ENCODE results near the gene NXT1. TPM values are rescaled to one million over a fixed set of nuclear protein-coding genes. Genes with fewer than 3 reads are reported as not detected.

The NXT1 gene
- total RNA-seq, 2 experiments from 2014 or later: 33.7 to 76.5 TPM

DNA sequence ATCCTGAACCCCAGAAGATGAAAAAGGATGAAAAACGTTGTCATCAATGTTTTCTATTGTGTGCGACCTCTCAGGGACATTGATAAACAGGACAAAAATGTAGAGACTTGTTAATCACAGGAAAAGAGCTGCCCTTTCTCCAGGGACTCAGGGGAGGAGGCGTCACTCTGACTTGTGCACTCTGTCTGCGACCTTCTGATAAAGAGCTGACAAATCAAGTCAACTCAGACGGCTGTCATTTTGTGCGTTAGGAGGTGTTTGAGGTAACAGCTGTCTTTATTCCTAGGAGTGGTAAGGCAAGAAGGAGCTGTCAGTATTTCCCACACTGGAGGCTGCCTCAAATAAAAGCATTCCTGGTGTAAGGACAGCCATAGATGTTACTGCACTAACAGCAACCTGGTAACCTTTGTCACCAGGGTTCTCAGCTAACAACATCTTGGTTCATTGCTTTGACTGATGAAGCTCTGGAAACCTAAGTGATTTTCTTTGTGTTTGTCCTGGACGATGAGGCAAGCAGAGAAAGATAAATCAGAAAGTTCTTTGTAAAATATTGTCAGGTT, 38.6 kb upstream of the NXT1 start:
- no peaks in the 10 kb centered on the region for H3K79me2 ChIP-seq (ENCODE audit: insufficient read depth, low read depth, low read length)
- POLR2A ChIA-PET: interaction anchor here (0.6 kb wide), 1 partner anchor 959 kb away, joined by 4 read pairs; no protein-coding TSS in a partner anchor
- CTCF ChIA-PET (ENCODE audit: unreplicated experiment): no interaction called here
- no peak for TF ChIP-seq EZH2phosphoT487 (IDR thresholded peaks at IDR 0.05; ENCODE audit: borderline replicate concordance, low read depth, low read length)
- TF ChIP-seq, protein P1, sequence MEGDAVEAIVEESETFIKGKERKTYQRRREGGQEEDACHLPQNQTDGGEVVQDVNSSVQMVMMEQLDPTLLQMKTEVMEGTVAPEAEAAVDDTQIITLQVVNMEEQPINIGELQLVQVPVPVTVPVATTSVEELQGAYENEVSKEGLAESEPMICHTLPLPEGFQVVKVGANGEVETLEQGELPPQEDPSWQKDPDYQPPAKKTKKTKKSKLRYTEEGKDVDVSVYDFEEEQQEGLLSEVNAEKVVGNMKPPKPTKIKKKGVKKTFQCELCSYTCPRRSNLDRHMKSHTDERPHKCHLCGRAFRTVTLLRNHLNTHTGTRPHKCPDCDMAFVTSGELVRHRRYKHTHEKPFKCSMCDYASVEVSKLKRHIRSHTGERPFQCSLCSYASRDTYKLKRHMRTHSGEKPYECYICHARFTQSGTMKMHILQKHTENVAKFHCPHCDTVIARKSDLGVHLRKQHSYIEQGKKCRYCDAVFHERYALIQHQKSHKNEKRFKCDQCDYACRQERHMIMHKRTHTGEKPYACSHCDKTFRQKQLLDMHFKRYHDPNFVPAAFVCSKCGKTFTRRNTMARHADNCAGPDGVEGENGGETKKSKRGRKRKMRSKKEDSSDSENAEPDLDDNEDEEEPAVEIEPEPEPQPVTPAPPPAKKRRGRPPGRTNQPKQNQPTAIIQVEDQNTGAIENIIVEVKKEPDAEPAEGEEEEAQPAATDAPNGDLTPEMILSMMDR (conservative IDR thresholded peaks at IDR 0.05; ENCODE audit: low read length): no peak
- H3K4me3 ChIP-seq (ENCODE audit: low read depth, low read length, poor library complexity, severe bottlenecking): no peak overlapping the region
- H3K4me1 ChIP-seq (ENCODE audit: insufficient read depth, low read length, poor library complexity, severe bottlenecking): no peaks in the 10 kb centered on the region
- H3K36me3 ChIP-seq (ENCODE audit: insufficient read depth, low read length): no peaks in the 10 kb centered on the region
- no peak overlapping the region for H3K27ac ChIP-seq (ENCODE audit: low read depth, low read length, poor library complexity, severe bottlenecking)
- H3K9me3 ChIP-seq (ENCODE audit: low read length): no peaks in the 10 kb centered on the region
- DNase-seq (ENCODE audit: low spot score): no peak
- no peaks in the 10 kb centered on the region for H4K20me1 ChIP-seq (ENCODE audit: insufficient read depth, low read length)
- intact Hi-C loops (cut with micrococcal nuclease; ENCODE audit: unreplicated experiment): no loop called here
- H3K4me2 ChIP-seq (ENCODE audit: low read length): no peak overlapping the region
- BruUV-seq (replicated peaks): no TSS peak
- H2AFZ ChIP-seq (ENCODE audit: low read length): no peak overlapping the region
- no peaks in the 10 kb centered on the region for H3K9me2 ChIP-seq (ENCODE audit: insufficient read depth, low read length)

DNA sequence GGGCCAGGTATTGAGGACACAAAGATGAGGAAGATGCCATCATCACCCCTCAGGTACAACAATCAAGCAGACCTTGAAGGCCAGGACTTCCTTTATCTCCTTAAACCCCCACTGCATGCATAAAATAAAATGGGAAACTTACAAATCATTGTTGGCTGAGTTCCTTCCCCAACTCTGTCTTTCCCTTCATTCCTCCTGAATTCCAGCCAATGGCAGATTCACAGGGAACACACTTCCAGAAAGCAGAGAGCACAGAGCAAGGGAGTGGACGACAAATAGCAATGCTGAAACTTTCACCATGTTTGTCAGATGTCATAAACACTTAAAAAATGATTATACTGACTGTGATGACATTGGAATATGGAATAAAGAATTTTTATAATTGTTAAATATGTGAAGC, 37.3 kb upstream of the NXT1 start:
- no peaks in the 10 kb centered on the region for H3K9me2 ChIP-seq (ENCODE audit: insufficient read depth, low read length)
- H3K4me3 ChIP-seq (ENCODE audit: low read depth, low read length, poor library complexity, severe bottlenecking): no peak overlapping the region
- no peaks in the 10 kb centered on the region for H3K9me3 ChIP-seq (ENCODE audit: low read length)
- no TSS peak for BruUV-seq (replicated peaks)
- ChIA-PET CTCF (ENCODE audit: unreplicated experiment) (no interaction called here), POLR2A (no interaction called here)
- no peak overlapping the region for H2AFZ ChIP-seq (ENCODE audit: low read length)
- intact Hi-C loops (cut with micrococcal nuclease; ENCODE audit: unreplicated experiment): no loop called here
- H3K4me1 ChIP-seq (ENCODE audit: insufficient read depth, low read length, poor library complexity, severe bottlenecking): no peaks in the 10 kb centered on the region
- DNase-seq (ENCODE audit: low spot score): no peak
- H4K20me1 ChIP-seq (ENCODE audit: insufficient read depth, low read length): no peaks in the 10 kb centered on the region
- no peaks in the 10 kb centered on the region for H3K79me2 ChIP-seq (ENCODE audit: insufficient read depth, low read depth, low read length)
- no peak overlapping the region for H3K27ac ChIP-seq (ENCODE audit: low read depth, low read length, poor library complexity, severe bottlenecking)
- TF ChIP-seq, protein P1 (conservative IDR thresholded peaks at IDR 0.05; ENCODE audit: low read length): no peak
- TF ChIP-seq EZH2phosphoT487 (IDR thresholded peaks at IDR 0.05; ENCODE audit: borderline replicate concordance, low read depth, low read length): no peak
- no peak overlapping the region for H3K4me2 ChIP-seq (ENCODE audit: low read length)
- H3K36me3 ChIP-seq (ENCODE audit: insufficient read depth, low read length): no peaks in the 10 kb centered on the region

DNA sequence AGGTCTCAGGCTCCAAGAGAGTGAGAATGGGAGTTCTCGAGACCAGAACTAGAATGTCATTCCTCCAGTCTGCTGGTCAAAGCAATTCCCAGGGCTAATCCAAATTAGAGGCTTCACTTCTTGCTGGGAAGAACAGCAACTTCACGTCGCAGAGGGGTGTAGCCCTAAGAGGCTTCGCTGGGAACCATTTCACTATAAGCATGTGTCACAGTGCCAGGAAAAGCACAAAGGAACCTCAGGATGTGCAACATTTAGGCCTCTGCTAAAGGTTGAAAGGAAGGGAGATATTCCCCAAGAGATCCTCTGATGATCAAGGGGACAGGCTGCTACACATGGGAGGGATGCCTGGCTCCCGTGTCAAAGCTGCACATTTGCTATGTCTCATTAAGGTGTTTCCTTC, 35.9 kb upstream of the NXT1 start:
- H3K4me2 ChIP-seq (ENCODE audit: low read length): no peak overlapping the region
- H3K4me3 ChIP-seq (ENCODE audit: low read depth, low read length, poor library complexity, severe bottlenecking): no peak overlapping the region
- no peak overlapping the region for H2AFZ ChIP-seq (ENCODE audit: low read length)
- H3K27ac ChIP-seq (ENCODE audit: low read depth, low read length, poor library complexity, severe bottlenecking): no peak overlapping the region
- TF ChIP-seq EZH2phosphoT487 (IDR thresholded peaks at IDR 0.05; ENCODE audit: borderline replicate concordance, low read depth, low read length): no peak
- TF ChIP-seq, protein P1 (conservative IDR thresholded peaks at IDR 0.05; ENCODE audit: low read length): no peak
- H3K36me3 ChIP-seq (ENCODE audit: insufficient read depth, low read length): no peaks in the 10 kb centered on the region
- DNase-seq (ENCODE audit: low spot score): no peak
- H3K79me2 ChIP-seq (ENCODE audit: insufficient read depth, low read depth, low read length): no peaks in the 10 kb centered on the region
- no peaks in the 10 kb centered on the region for H3K9me3 ChIP-seq (ENCODE audit: low read length)
- CTCF ChIA-PET (ENCODE audit: unreplicated experiment): no interaction called here
- intact Hi-C loops (cut with micrococcal nuclease; ENCODE audit: unreplicated experiment): no loop called here
- H3K9me2 ChIP-seq (ENCODE audit: insufficient read depth, low read length): no peaks in the 10 kb centered on the region
- H3K4me1 ChIP-seq (ENCODE audit: insufficient read depth, low read length, poor library complexity, severe bottlenecking): no peaks in the 10 kb centered on the region
- H4K20me1 ChIP-seq (ENCODE audit: insufficient read depth, low read length): no peaks in the 10 kb centered on the region
- BruUV-seq (replicated peaks): no TSS peak
- POLR2A ChIA-PET: no interaction called here
